GM23338 (cell line): ENCODE measurements around the gene CCDC3. TPM values are rescaled to one million over a fixed set of nuclear protein-coding genes. Genes with fewer than 3 reads are reported as not detected.

Source experiments
- ATAC-seq: fragments of 200-7000 bp; cut with Tn5 transposase; 3 replicates; pipeline ENCODE4 v1.9.1; 2020
- DNase-seq: peaks from one replicate; pipeline ENCODE4 v3.0.0-alpha.2; 2015; ENCODE audit warnings: low spot score
- H2AFZ ChIP-seq: fragments of 200-600 bp; sonication (generic); 2 replicates; pipeline ENCODE4 v1.8.0; 2016; ENCODE audit warnings: antibody characterized with exemption, mild to moderate bottlenecking, moderate library complexity
- H3F3A ChIP-seq: fragments of 200-600 bp; sonication (generic); replicated peaks from 2 replicates; pipeline ENCODE4 v1.8.0; 2017; ENCODE audit warnings: antibody characterized with exemption, mixed run types, low read depth
- H3K27ac ChIP-seq: fragments of 200-600 bp; sonication (generic); 2 replicates; pipeline ENCODE4 v1.6.1; 2016; ENCODE audit warnings: low read depth
- H3K27me3 ChIP-seq: fragments of 200-600 bp; sonication (generic); 2 replicates; pipeline ENCODE4 v1.8.0; 2016; ENCODE audit warnings: mild to moderate bottlenecking, mixed run types, moderate library complexity; ENCODE audit not compliant: insufficient read depth
- H3K36me3 ChIP-seq: fragments of 200-600 bp; sonication (generic); 2 replicates; pipeline ENCODE4 v1.8.0; 2016; ENCODE audit warnings: mild to moderate bottlenecking; ENCODE audit not compliant: insufficient read depth
- H3K4me1 ChIP-seq: fragments of 200-600 bp; sonication (generic); 2 replicates; pipeline ENCODE4 v1.8.0; 2016; ENCODE audit warnings: mild to moderate bottlenecking, moderate library complexity; ENCODE audit not compliant: insufficient read depth
- H3K4me2 ChIP-seq: fragments of 200-600 bp; sonication (generic); 2 replicates; pipeline ENCODE4 v1.7.1; 2017; ENCODE audit warnings: mixed run types
- H3K4me3 ChIP-seq: fragments of 200-600 bp; sonication (generic); 2 replicates; pipeline ENCODE4 v1.6.1; 2016; ENCODE audit warnings: mixed run types
- H3K79me2 ChIP-seq: fragments of 200-600 bp; sonication (generic); replicated peaks from 2 replicates; pipeline ENCODE4 v1.8.0; 2017; ENCODE audit warnings: mild to moderate bottlenecking; ENCODE audit not compliant: insufficient read depth
- H3K9me2 ChIP-seq: fragments of 200-600 bp; sonication (generic); 2 replicates; pipeline ENCODE4 v1.8.0; 2017; ENCODE audit not compliant: insufficient read depth
- H4K20me1 ChIP-seq: fragments of 200-600 bp; sonication (generic); replicated peaks from 2 replicates; pipeline ENCODE4 v1.8.0; 2017; ENCODE audit warnings: mild to moderate bottlenecking; ENCODE audit not compliant: insufficient read depth
- H3K27ac Mint-ChIP-seq: 2 replicates; pipeline ENCODE4 v1.8.0; 2020; ENCODE audit warnings: inconsistent platforms, mild to moderate bottlenecking, moderate library complexity, mixed read lengths
- H3K27me3 Mint-ChIP-seq: 3 replicates; pipeline ENCODE4 v1.8.0; 2022; ENCODE audit warnings: low read depth, mild to moderate bottlenecking, moderate library complexity, mixed read lengths, inconsistent platforms; ENCODE audit not compliant: insufficient read depth, poor library complexity
- H3K36me3 Mint-ChIP-seq: 3 replicates; pipeline ENCODE4 v1.8.0; 2021; ENCODE audit warnings: low read depth, mild to moderate bottlenecking, inconsistent platforms, moderate library complexity, mixed read lengths
- H3K4me1 Mint-ChIP-seq: 3 replicates; pipeline ENCODE4 v1.8.0; 2020; ENCODE audit warnings: mild to moderate bottlenecking, inconsistent platforms, mixed read lengths
- H3K4me3 Mint-ChIP-seq: 3 replicates; pipeline ENCODE4 v1.8.0; 2021; ENCODE audit warnings: moderate library complexity, mild to moderate bottlenecking, inconsistent platforms, mixed read lengths
- H3K9me3 Mint-ChIP-seq: 3 replicates; pipeline ENCODE4 v1.8.0; 2020; ENCODE audit warnings: moderate library complexity, mild to moderate bottlenecking, inconsistent platforms, mixed read lengths
- CREB1 ChIP-seq: fragments of 250-450 bp; sonication (Bioruptor Pico); IDR thresholded peaks from 2 replicates; pipeline ENCODE4 v1.5.0; 2020; ENCODE audit warnings: low read depth, mild to moderate bottlenecking, moderate library complexity
- ETS1 ChIP-seq: IDR thresholded peaks from 2 replicates; pipeline ENCODE4 v1.6.1; 2016; ENCODE audit warnings: antibody characterized with exemption
- EZH2 ChIP-seq: fragments of 200-600 bp; sonication (generic); IDR thresholded peaks from one replicate; pipeline ENCODE4 v1.8.0; 2017; ENCODE audit warnings: antibody characterized with exemption, mild to moderate bottlenecking, low read depth; ENCODE audit not compliant: unreplicated experiment
- EZH2phosphoT487 ChIP-seq: fragments of 200-600 bp; sonication (generic); IDR thresholded peaks from one replicate; pipeline ENCODE4 v1.8.1; 2018; ENCODE audit warnings: antibody characterized with exemption; ENCODE audit not compliant: unreplicated experiment
- JUNB ChIP-seq: IDR thresholded peaks from one replicate; pipeline ENCODE4 v1.6.1; 2016; ENCODE audit warnings: antibody characterized with exemption; ENCODE audit not compliant: unreplicated experiment
- NANOG ChIP-seq: IDR thresholded peaks from 2 replicates; pipeline ENCODE4 v1.6.1; 2016; ENCODE audit warnings: antibody characterized with exemption, borderline replicate concordance
- POLR2AphosphoS5 ChIP-seq: IDR thresholded peaks from 2 replicates; pipeline ENCODE4 v1.6.1; 2016; ENCODE audit warnings: antibody characterized with exemption, low read depth
- REST ChIP-seq: IDR thresholded peaks from one replicate; pipeline ENCODE4 v1.6.1; 2018; ENCODE audit warnings: antibody characterized with exemption; ENCODE audit not compliant: unreplicated experiment
- STAT1 ChIP-seq: IDR thresholded peaks from one replicate; pipeline ENCODE4 v1.6.1; 2016; ENCODE audit warnings: antibody characterized with exemption; ENCODE audit not compliant: unreplicated experiment
- ZNF114 ChIP-seq: fragments of 250-450 bp; sonication (Bioruptor Pico); IDR thresholded peaks from 2 replicates; pipeline ENCODE4 v1.5.0; 2020; ENCODE audit warnings: mild to moderate bottlenecking, moderate library complexity
- ZNF331 ChIP-seq: fragments of 250-450 bp; sonication (Bioruptor Pico); IDR thresholded peaks from 2 replicates; pipeline ENCODE4 v1.5.0; 2020; ENCODE audit warnings: low read depth, mild to moderate bottlenecking, moderate library complexity
- ZNF462 ChIP-seq: fragments of 250-450 bp; sonication (Bioruptor Pico); IDR thresholded peaks from 2 replicates; pipeline ENCODE4 v1.5.0; 2020; ENCODE audit warnings: mild to moderate bottlenecking, moderate library complexity
- polyA plus RNA-seq: library from polyadenylated mRNA; unstranded; fragments of >200 nt; fragmentation: Nextera tagmentation; extraction: Ambion mirVana; gene quantifications from 2 replicates; pipeline ENCODE4 v1.2.1, GENCODE V29; 2016
- total RNA-seq: library from RNA; depleted of rRNA; stranded (reverse); fragments of >200 nt; shearing (Covaris generic); gene quantifications from 2 replicates; pipeline ENCODE4 v1.2.3, GENCODE V29; 2014
- TF ChIP-seq, protein P1 (sequence below), 2 experiments: fragments of 200-600 bp in 1 of 2; sonication (generic) in 1 of 2; conservative IDR thresholded peaks; 2 replicates each; pipeline versions ENCODE4 v1.5.1 to v1.6.1; 2016 to 2017; ENCODE audit warnings: antibody characterized with exemption in 2 of 2, low read depth in 2 of 2, mild to moderate bottlenecking in 2 of 2, moderate library complexity in 1 of 2

CCDC3 gene
- total and polyA plus RNA-seq, 2 experiments from 2014 or later = 1.4 to 5.2 TPM

DNA sequence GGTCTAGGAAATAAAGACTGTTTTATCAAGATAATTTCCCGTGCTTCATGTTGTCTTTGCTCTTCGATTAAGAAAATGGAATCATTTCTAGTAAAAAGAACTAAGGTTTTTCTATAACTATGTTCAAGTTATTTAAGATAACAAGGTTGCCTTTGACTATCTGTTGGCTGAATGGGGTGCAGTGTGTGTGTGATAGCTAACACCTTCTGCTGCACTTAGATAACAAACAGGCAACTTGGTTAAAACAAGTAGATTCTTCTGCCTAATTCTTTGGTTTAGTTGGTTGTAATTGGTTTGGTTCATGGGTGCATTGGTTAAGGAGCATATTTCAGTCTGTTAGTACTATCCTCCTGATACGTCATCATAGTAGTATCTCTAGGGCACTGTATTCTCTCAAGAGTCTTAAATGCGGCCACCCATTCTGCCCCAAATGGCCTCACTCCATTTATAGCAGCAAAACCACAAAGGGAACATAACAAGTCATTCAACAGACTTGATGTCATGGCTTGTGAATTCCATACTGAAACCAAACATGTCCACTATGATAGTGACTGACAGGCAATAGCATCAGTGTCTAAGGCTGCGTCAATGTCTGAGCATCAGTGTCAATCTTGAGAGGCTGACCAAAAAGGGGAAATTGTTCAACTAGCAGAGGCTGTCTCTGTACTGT is 55.7 kb downstream of the CCDC3 start:
- ATAC-seq = no peak
- H3F3A ChIP-seq = no peaks in the 10 kb centered on the region
- H3K27ac ChIP-seq = no peak overlapping the region
- no peak overlapping the region for H3K4me3 ChIP-seq
- peaks cover 15% of the 10 kb centered on the region; the same call in 2 of the 3 replicates for H3K4me1 Mint-ChIP-seq
- no peaks in the 10 kb centered on the region; the same call in 1 of the 2 replicates for H4K20me1 ChIP-seq
- peaks cover 3% of the 10 kb centered on the region for H3K27me3 Mint-ChIP-seq
- no peak overlapping the region for H3K27ac Mint-ChIP-seq
- H3K36me3 Mint-ChIP-seq = peaks cover 17% of the 10 kb centered on the region
- H3K4me2 ChIP-seq = no peak overlapping the region
- no peak overlapping the region for H3K4me3 Mint-ChIP-seq
- no peak for DNase-seq
- H3K79me2 ChIP-seq = no peaks in the 10 kb centered on the region
- H3K27me3 ChIP-seq = no peaks in the 10 kb centered on the region
- TF ChIP-seq ETS1 (no peak), POLR2AphosphoS5 (no peak), EZH2phosphoT487 (no peak), NANOG (no peak), JUNB (no peak), STAT1 (no peak), ZNF114 (CRISPR knock-in tag) (no peak), EZH2 (no peak), REST (no peak), CREB1 (no peak), ZNF331 (no peak), ZNF462 (CRISPR knock-in tag) (no peak)
- TF ChIP-seq, protein P1, sequence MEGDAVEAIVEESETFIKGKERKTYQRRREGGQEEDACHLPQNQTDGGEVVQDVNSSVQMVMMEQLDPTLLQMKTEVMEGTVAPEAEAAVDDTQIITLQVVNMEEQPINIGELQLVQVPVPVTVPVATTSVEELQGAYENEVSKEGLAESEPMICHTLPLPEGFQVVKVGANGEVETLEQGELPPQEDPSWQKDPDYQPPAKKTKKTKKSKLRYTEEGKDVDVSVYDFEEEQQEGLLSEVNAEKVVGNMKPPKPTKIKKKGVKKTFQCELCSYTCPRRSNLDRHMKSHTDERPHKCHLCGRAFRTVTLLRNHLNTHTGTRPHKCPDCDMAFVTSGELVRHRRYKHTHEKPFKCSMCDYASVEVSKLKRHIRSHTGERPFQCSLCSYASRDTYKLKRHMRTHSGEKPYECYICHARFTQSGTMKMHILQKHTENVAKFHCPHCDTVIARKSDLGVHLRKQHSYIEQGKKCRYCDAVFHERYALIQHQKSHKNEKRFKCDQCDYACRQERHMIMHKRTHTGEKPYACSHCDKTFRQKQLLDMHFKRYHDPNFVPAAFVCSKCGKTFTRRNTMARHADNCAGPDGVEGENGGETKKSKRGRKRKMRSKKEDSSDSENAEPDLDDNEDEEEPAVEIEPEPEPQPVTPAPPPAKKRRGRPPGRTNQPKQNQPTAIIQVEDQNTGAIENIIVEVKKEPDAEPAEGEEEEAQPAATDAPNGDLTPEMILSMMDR (conservative IDR thresholded peaks at IDR 0.05; ENCODE audit: low read depth in 2 of 2) = no peak
- H3K9me3 Mint-ChIP-seq = peaks cover 16% of the 10 kb centered on the region
- H2AFZ ChIP-seq = no peak overlapping the region
- peaks cover 7% of the 10 kb centered on the region; the same call in 1 of the 2 replicates for H3K4me1 ChIP-seq
- H3K36me3 ChIP-seq = no peaks in the 10 kb centered on the region; the same call in 1 of the 2 replicates
- H3K9me2 ChIP-seq = peaks cover 32% of the 10 kb centered on the region; the same call in 1 of the 2 replicates
